ENCODE measurements around the gene AP1G1.

AP1G1 gene

DNA sequence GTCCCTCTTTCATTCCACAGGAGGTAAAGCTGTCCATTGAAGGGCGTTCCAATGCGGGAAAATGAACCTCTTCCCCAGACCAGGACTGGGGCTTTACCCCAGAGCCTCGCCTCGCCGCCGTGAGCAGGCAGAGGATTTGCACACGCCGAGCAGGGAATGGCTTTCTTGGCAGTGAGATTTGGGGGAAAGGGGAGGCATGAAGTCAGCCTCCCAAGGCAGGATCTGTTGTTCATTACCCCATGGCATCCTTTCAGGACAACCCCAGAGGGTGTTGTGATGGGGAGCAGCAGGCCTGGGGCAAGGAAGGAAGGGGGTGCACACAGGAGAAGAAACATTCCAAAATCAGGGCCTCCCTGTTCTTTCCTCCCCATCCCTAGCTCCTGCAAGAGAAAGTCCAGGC is 43.1 kb upstream of the AP1G1 start:
- no peak overlapping the region for H3K27ac ChIP-seq
- TF ChIP-seq CTCF (IDR thresholded peaks at IDR 0.05) (no peak), ZFX (IDR thresholded peaks at IDR 0.05; ENCODE audit: borderline replicate concordance) (no peak)

DNA sequence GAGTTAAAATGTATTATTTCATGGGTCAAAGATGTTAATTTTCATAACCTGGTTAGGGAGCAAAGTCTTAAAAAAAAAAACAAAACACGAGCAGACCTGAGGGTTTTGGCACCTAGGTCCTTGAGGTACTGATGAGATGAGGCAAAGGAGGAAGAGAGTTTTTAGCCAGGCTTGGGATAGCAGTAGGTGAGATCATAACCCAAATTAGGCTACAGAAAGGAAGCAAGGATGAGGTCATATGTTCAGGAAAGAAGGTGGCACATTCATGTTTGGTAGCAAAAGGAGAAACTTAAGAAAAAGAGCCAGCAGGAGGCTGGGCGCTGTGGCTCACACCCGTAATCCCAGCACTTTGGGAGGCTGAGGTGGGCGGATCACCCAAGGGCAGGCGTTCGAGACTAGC is 40.0 kb upstream of the AP1G1 start:
- H3K27ac ChIP-seq, result no peak overlapping the region
- TF ChIP-seq ZFX (IDR thresholded peaks at IDR 0.05; ENCODE audit: borderline replicate concordance) (no peak), CTCF (IDR thresholded peaks at IDR 0.05) (no peak)

GRCh38 chr16:71847096-71847495 is 38.5 kb upstream of the AP1G1 start:
- TF ChIP-seq ZFX (IDR thresholded peaks at IDR 0.05; ENCODE audit: borderline replicate concordance), result no peak
- TF ChIP-seq CTCF (IDR thresholded peaks at IDR 0.05), result no peak
- no peak overlapping the region for H3K27ac ChIP-seq

GRCh38 chr16:71846431-71846830 is 37.8 kb upstream of the AP1G1 start:
- H3K27ac ChIP-seq, result peak overlapping the region; percentile 52; the same call in 1 of the 2 replicates

GRCh38 chr16:71845639-71846430 is 37.2 kb upstream of the AP1G1 start, which contains the start of gene ATXN1L:
Gene ATXN1L, plus strand, starts transcription at chr16:71845976. Its CDS starts 3,765 bp downstream, at chr16:71849741.
- peak within 1 kb of the TSS; percentile 52 for H3K27ac ChIP-seq
- TF ChIP-seq CTCF (IDR thresholded peaks at IDR 0.05) (no peak), ZFX (IDR thresholded peaks at IDR 0.05; ENCODE audit: borderline replicate concordance) (no peak)

More at GRCh38 chr16:71846431-71846830, 37.8 kb upstream of the AP1G1 start:
- TF ChIP-seq ZFX (IDR thresholded peaks at IDR 0.05; ENCODE audit: borderline replicate concordance) (no peak), CTCF (IDR thresholded peaks at IDR 0.05) (no peak)

DNA sequence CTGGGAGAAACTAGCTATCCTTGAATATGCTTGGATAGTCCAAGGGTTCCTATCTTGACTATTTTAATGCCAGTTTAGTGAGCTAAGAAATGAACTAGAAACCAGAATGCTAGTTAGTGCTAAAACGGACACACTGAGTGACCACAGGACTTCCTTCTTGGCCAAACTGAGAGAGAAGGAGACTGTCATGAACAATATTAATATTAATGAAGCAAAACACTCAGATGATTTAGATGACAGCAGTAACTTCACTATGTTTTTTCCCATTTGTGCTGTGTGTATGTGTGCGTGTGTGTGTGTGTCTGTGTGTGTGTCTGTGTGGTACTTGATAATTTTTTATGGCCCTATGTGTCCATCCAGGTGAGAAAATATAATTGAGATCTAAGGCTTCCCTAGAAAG is 34.9 kb upstream of the AP1G1 start:
- no peak overlapping the region for H3K27ac ChIP-seq
- TF ChIP-seq CTCF (IDR thresholded peaks at IDR 0.05) (no peak), ZFX (IDR thresholded peaks at IDR 0.05; ENCODE audit: borderline replicate concordance) (no peak)

DNA sequence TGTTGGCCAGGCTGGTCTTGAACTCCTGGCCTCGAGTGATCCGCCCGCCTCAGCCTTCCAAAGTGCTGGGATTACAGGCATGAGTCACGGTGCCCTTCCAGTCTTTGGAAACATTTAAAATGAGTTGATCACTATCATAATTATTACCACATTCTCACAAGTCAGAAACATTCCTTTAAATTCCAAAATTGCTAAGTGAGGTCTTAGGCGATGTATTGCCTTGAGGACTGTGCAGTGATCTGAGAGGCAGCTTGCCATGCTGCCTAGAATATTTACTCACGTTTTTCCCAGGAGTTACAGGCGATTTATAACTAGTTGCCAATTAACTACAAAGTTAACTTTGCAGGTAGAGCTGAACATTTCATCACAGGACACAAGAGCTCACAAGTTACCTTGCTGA is 31.4 kb upstream of the AP1G1 start:
- TF ChIP-seq CTCF (IDR thresholded peaks at IDR 0.05) (no peak), ZFX (IDR thresholded peaks at IDR 0.05; ENCODE audit: borderline replicate concordance) (no peak)
- no peak overlapping the region for H3K27ac ChIP-seq
